Thymus (tissue), 11 donors: ENCODE data around the gene PRKCA. TPM values are rescaled to one million over a fixed set of nuclear protein-coding genes. Genes with fewer than 3 reads are reported as not detected.

Experiments
- DNase-seq, 9 donors: peaks; one replicate each; pipeline ENCODE4 v3.0.0-alpha.2; 2013; ENCODE audit warnings: low spot score in 9 of 9, low read depth in 6 of 9, missing footprints in 1 of 9
- H3K27ac ChIP-seq, 2 donors: one replicate each; pipeline ENCODE4 v1.5.1; 2013; ENCODE audit warnings: control low read depth in 1 of 2, low read depth in 1 of 2, low read length in 1 of 2, mild to moderate bottlenecking in 1 of 2, moderate library complexity in 1 of 2
- H3K27me3 ChIP-seq, 2 donors: one replicate each; pipeline ENCODE4 v1.5.1; 2013; ENCODE audit warnings: low read length in 1 of 2; ENCODE audit not compliant: control insufficient read depth in 2 of 2, insufficient read depth in 1 of 2
- H3K36me3 ChIP-seq, 2 donors: one replicate each; pipeline ENCODE4 v1.5.1; 2013; ENCODE audit warnings: low read length in 1 of 2, mild to moderate bottlenecking in 1 of 2, moderate library complexity in 1 of 2; ENCODE audit not compliant: control insufficient read depth in 2 of 2, insufficient read depth in 2 of 2
- H3K4me1 ChIP-seq, 2 donors: one replicate each; pipeline ENCODE4 v1.5.1; 2013; ENCODE audit warnings: low read length in 2 of 2; ENCODE audit not compliant: control insufficient read depth in 2 of 2, insufficient read depth in 2 of 2
- H3K4me3 ChIP-seq, 2 donors: one replicate each; pipeline ENCODE4 v1.5.1; 2013; ENCODE audit warnings: low read length in 2 of 2, control low read depth in 1 of 2, mild to moderate bottlenecking in 1 of 2
- H3K9me3 ChIP-seq, 2 donors: one replicate each; pipeline ENCODE4 v1.5.1; 2013; ENCODE audit warnings: low read length in 1 of 2, mild to moderate bottlenecking in 1 of 2; ENCODE audit not compliant: control insufficient read depth in 2 of 2, insufficient read depth in 1 of 2
- WGBS: extraction: QIAGEN DNeasy Blood & Tissue Kit; methylation state at CpG from one replicate; pipeline ENCODE4 v1.1.7; 2013; 5-methylcytosine and 5-hydroxymethylcytosine counted together
- polyA plus RNA-seq: library from polyadenylated mRNA; stranded (reverse); fragments of 200-250 nt; gene quantifications from one replicate; pipeline ENCODE4 v1.2.3, GENCODE V29; 2013
- total RNA-seq: library from RNA; stranded (reverse); fragments of 120-200 nt; gene quantifications from one replicate; pipeline ENCODE4 v1.2.4, GENCODE V29; 2013
- donor health status: healthy.

PRKCA gene
- total and polyA plus RNA-seq, 2 donors: 2.7 to 3.2 TPM

DNA sequence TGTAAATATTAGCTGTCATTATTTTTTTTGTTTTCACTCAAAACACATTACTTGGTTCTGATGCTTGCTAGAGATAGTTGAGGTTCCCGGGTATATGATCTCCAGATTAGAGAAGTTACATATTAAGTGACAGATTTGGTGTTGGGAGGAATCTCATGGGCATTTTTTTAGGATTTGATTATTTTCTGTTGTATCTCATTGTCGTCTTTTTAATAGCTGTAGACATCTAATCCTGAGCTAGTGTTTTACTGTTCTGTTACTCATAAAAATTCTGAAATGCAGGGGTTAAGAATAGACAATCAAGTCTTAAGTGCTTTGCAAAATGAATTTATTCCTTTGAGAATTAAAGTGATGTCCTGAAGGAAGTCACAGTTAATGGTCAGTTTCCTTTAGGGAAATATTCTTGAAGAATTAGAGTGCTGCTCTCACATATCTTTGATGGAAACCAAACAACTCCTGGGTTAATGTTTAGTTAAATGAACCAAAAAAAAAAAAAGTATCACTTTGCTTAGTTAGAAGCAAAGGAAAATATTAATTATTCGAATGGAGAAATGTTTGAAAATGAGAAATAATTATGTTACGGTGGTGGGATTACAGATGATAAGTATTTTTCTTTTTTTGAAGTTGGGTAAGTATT is 280.8 kb downstream of the PRKCA start:
- no peaks in the 10 kb centered on the region for H3K27me3 ChIP-seq
- H3K9me3 ChIP-seq: no peaks in the 10 kb centered on the region
- H3K4me1 ChIP-seq: no peaks in the 10 kb centered on the region
- WGBS: 92% methylated on average over 4 of the region's 4 CpGs
- DNase-seq: no peak
- no peak overlapping the region for H3K4me3 ChIP-seq
- no peak overlapping the region for H3K27ac ChIP-seq
- no peaks in the 10 kb centered on the region for H3K36me3 ChIP-seq

DNA sequence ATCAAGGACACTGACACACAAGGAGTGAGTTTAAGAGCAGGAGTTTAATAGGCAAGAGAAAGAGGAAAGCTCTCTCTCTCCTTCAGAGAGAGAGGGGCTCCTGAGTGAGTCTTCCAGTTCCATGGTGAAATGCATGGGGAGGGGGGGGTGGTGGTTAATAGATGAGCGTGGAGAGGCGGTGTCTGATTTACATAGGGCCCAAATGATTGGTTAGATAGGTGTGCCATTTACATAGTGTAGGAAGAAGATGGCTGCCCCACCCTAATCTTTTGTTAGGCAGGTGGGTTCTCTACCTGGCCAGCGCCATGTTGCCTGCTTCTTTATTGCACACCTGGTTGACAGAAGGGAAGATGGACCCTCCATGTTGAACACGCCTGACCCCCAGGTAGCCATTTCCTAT is 282.5 kb downstream of the PRKCA start:
- DNase-seq: no peak
- Histone ChIP-seq H3K9me3 (no peaks in the 10 kb centered on the region), H3K4me1 (no peaks in the 10 kb centered on the region), H3K4me3 (no peak overlapping the region), H3K36me3 (no peaks in the 10 kb centered on the region), H3K27me3 (no peaks in the 10 kb centered on the region), H3K27ac (no peak overlapping the region)
- WGBS: 98% methylated on average over 4 of the region's 4 CpGs

DNA sequence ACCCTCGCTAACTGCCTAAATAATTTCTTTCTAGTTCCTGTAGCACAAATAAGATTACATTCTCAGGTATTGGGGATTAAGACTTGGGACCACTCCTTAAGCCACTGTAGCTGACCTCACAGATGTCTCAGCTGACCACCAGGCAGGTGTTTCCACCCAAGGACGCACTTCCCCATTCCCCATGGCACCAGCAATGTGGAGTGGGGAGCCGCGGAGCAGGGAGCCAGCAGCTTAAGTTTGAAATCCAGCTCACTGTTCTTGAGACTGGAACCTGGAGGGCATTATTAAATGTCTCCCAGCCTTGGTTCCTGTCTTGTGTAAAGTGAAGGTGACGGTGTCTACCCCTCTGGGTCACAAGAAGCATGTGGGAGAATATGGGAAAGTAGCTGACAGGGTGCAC is 283.1 kb downstream of the PRKCA start:
- Histone ChIP-seq H3K27ac (no peak overlapping the region), H3K9me3 (no peaks in the 10 kb centered on the region), H3K4me3 (no peak overlapping the region), H3K36me3 (no peaks in the 10 kb centered on the region), H3K4me1 (no peaks in the 10 kb centered on the region), H3K27me3 (no peaks in the 10 kb centered on the region)
- DNase-seq: no peak
- WGBS: 93% methylated on average over 5 of the region's 5 CpGs

DNA sequence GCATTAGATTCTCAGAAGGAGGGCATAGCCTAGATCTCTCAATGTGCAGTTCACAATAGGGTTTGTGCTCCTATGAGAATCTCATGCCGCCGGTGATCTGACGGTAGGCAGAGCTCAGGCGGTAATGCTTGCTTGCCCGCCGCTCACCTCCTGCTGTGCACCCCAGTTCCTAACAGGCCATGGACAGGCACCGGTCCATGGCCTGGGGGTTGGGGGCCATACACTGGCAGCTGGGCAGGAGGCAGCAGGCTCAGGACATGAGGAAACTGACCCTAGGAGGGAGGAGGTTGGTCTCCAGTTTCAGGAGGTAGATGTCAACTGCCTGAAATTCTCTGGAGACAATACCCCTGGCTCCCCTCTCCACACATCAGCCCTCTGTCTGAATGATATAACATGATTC is 287.5 kb downstream of the PRKCA start:
- WGBS: over 99% methylated on average over 7 of the region's 7 CpGs
- Histone ChIP-seq H3K36me3 (no peaks in the 10 kb centered on the region), H3K27me3 (no peaks in the 10 kb centered on the region), H3K9me3 (no peaks in the 10 kb centered on the region), H3K4me1 (no peaks in the 10 kb centered on the region), H3K27ac (no peak overlapping the region), H3K4me3 (no peak overlapping the region)
- DNase-seq: no peak

DNA sequence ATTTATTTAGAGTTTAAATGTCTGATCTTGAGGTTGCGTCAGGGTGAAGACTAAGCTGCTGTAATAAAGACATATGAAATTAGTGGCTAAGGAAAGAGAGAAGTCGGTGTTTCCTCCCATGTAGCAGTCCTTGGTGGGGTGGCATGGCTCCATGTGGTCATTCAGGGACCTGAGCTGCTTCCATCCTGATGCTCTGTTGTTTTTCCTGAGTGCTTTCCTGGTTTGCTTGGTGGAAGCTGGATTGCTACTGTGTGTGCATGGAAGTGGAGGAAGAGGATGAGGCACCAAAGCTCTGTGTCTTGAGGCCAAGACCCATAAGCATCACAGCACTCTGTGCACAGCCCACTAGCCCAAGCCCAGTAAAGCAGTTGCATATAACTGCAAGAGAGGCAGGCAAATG is 290.7 kb downstream of the PRKCA start:
- Histone ChIP-seq H3K9me3 (no peaks in the 10 kb centered on the region), H3K4me1 (no peaks in the 10 kb centered on the region), H3K27ac (no peak overlapping the region), H3K27me3 (no peaks in the 10 kb centered on the region), H3K36me3 (no peaks in the 10 kb centered on the region), H3K4me3 (no peak overlapping the region)
- 98% methylated on average over 2 of the region's 2 CpGs for WGBS
- DNase-seq: no peak

DNA sequence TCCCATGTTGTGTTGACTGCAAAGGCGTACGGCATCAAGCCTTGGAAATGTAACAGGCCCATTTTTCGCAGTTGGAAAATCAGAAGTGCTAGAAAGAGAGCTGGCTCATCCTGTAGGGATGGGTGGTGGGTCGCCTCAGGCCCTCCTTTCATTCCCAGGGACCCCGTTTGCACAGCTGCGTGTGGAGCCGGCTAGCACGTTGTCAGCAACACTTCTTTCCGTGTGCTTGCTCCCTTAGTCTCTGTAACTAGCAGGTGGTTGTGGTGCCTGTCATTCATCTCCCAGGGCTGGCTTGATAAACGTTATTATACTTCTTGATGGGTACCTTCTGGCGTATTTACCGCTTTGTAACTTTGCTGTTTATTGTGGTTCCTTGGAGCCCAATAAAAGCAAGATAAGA is 293.5 kb downstream of the PRKCA start:
- Histone ChIP-seq H3K9me3 (no peaks in the 10 kb centered on the region), H3K4me1 (no peaks in the 10 kb centered on the region), H3K4me3 (no peak overlapping the region), H3K27me3 (no peaks in the 10 kb centered on the region), H3K36me3 (no peaks in the 10 kb centered on the region), H3K27ac (no peak overlapping the region)
- 94% methylated on average over 12 of the region's 12 CpGs for WGBS
- DNase-seq: no peak

DNA sequence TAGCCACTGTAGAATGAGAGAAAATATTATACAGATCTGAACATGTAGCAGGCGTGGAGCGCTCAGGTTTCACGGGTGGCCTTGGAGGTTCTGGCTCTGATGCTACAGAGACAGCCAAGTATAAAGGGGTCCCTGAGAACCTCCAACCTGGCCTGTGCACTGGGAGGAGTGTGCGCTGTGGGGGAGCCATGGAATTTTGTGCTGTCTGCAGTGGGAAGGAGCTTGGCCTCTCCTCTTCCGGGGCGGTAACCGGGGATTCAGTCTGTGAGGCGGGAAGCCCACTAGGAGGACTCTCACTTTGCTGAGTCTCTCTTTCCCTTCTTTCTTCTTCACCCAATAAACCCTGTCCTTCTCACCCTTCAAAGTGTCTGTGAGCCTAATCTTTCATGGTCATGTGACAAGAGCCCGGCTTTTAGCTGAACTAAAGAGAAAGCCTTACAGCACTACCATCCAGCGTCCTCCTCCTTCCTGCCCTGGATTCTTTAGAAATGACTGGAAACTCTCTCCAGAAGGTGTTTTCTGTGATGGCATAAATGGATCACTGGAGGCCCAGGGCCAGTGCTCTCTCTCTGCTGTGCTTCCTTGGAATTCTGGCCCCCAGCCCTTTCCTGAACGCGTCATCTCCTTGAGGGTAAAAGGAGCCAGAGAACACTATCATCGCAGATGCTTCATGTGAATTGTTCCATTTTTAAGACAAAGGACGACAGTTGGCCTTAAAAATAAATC is 300.4 kb downstream of the PRKCA start:
- no peaks in the 10 kb centered on the region for H3K27me3 ChIP-seq
- no peak for DNase-seq
- H3K9me3 ChIP-seq: no peaks in the 10 kb centered on the region
- no peak overlapping the region for H3K4me3 ChIP-seq
- H3K4me1 ChIP-seq: peaks cover 0 to 3% of the 10 kb centered on the region in 2 donors
- no peak overlapping the region for H3K27ac ChIP-seq
- no peaks in the 10 kb centered on the region for H3K36me3 ChIP-seq
- WGBS: 97% methylated on average over 14 of the region's 14 CpGs

DNA sequence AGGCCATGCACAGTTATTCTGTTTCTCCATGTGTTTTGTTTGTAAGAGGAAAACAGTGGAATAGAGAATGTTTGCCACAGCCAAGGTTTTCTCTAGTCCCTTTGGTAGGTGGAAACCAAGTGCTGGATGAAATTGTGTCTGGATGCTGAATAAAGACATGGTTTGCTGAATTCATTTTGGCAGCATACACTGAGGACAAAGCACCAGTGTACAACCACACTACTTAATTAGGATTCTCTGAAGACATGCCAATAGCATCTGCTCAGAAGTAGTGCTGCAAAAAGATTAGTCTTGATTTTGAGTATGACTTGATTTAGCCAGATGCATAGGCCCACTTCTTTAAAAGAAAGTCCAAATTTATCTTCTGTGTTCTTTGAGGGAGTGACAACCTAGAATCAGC is 302.0 kb downstream of the PRKCA start:
- Histone ChIP-seq H3K4me3 (no peak overlapping the region), H3K36me3 (no peaks in the 10 kb centered on the region), H3K9me3 (no peaks in the 10 kb centered on the region), H3K27ac (no peak overlapping the region), H3K27me3 (no peaks in the 10 kb centered on the region), H3K4me1 (peaks cover 0 to 3% of the 10 kb centered on the region in 2 donors)
- DNase-seq: no peak

DNA sequence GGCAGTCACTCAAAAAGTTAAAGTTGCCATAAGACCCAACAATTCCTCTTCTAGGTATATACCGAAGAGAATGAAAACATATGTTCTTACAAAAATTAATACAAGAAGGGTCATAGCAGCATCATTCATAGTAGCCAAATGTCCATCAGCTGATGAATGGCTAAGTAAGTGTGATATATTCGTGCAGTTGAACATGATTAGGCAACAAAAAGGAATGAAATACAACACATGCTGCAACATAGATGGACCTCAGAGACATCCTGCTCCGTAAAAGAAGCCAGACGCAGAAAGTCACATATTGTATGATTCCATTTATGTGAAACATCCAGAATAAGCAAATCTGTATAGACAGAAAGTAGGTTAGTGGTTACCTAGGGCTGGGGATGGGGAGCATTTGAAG is 303.1 kb downstream of the PRKCA start:
- no peaks in the 10 kb centered on the region for H3K27me3 ChIP-seq
- 82% methylated on average over 4 of the region's 4 CpGs for WGBS
- H3K9me3 ChIP-seq: peaks cover 0 to 8% of the 10 kb centered on the region in 2 donors
- H3K36me3 ChIP-seq: no peaks in the 10 kb centered on the region
- H3K27ac ChIP-seq: no peak overlapping the region
- H3K4me1 ChIP-seq: peaks cover 0 to 3% of the 10 kb centered on the region in 2 donors
- DNase-seq: no peak
- no peak overlapping the region for H3K4me3 ChIP-seq
